IPS-20b (cell line): Measurements from ENCODE around the gene OPN3.

ENCODE experiments used
- H3K27ac ChIP-seq: one replicate; pipeline ENCODE4 v1.5.1; 2013; ENCODE audit warnings: low read length
- H3K27me3 ChIP-seq: 2 replicates; pipeline ENCODE4 v1.6.1; 2013; ENCODE audit warnings: mild to moderate bottlenecking, low read length, inconsistent platforms; ENCODE audit not compliant: insufficient read depth
- H3K36me3 ChIP-seq: 2 replicates; pipeline ENCODE4 v1.6.1; 2013; ENCODE audit warnings: low read depth, mild to moderate bottlenecking, inconsistent platforms, low read length, moderate library complexity; ENCODE audit not compliant: insufficient read depth
- H3K4me1 ChIP-seq: 2 replicates; pipeline ENCODE4 v1.6.1; 2013; ENCODE audit warnings: mild to moderate bottlenecking, control low read depth, inconsistent platforms, low read length, moderate library complexity; ENCODE audit not compliant: insufficient read depth
- H3K4me3 ChIP-seq: 2 replicates; pipeline ENCODE4 v1.5.1; 2013; ENCODE audit warnings: mild to moderate bottlenecking, low read length, inconsistent platforms
- H3K9ac ChIP-seq: 2 replicates; pipeline ENCODE4 v1.6.1; 2013; ENCODE audit warnings: low read depth, mild to moderate bottlenecking, inconsistent platforms, low read length, moderate library complexity
- H3K9me3 ChIP-seq: 2 replicates; pipeline ENCODE4 v1.6.1; 2013; ENCODE audit warnings: mild to moderate bottlenecking, low read depth, low read length, inconsistent platforms; ENCODE audit not compliant: insufficient read depth

Gene OPN3

GRCh38 chr1:241632987-241633386 lies 7.2 kb downstream of the OPN3 start:
- Histone ChIP-seq H3K9ac (no peak overlapping the region), H3K36me3 (peaks cover 68% of the 10 kb centered on the region), H3K9me3 (no peaks in the 10 kb centered on the region), H3K4me3 (no peak overlapping the region), H3K4me1 (peaks cover 21% of the 10 kb centered on the region), H3K27ac (no peak overlapping the region), H3K27me3 (no peaks in the 10 kb centered on the region)

GRCh38 chr1:241631674-241632073 lies 8.5 kb downstream of the OPN3 start:
- Histone ChIP-seq H3K9me3 (no peaks in the 10 kb centered on the region), H3K9ac (no peak overlapping the region), H3K4me1 (peaks cover 15% of the 10 kb centered on the region), H3K27me3 (no peaks in the 10 kb centered on the region), H3K4me3 (no peak overlapping the region), H3K27ac (no peak overlapping the region), H3K36me3 (peaks cover 56% of the 10 kb centered on the region)

GRCh38 chr1:241630899-241631298 lies 9.3 kb downstream of the OPN3 start:
- Histone ChIP-seq H3K36me3 (peaks cover 50% of the 10 kb centered on the region), H3K4me1 (peaks cover 15% of the 10 kb centered on the region), H3K9ac (no peak overlapping the region), H3K27me3 (no peaks in the 10 kb centered on the region), H3K9me3 (no peaks in the 10 kb centered on the region), H3K27ac (no peak overlapping the region), H3K4me3 (no peak overlapping the region)

- Histone ChIP-seq H3K9ac (no peak overlapping the region), H3K27me3 (no peaks in the 10 kb centered on the region), H3K4me3 (no peak overlapping the region), H3K27ac (no peak overlapping the region), H3K4me1 (peaks cover 15% of the 10 kb centered on the region), H3K9me3 (no peaks in the 10 kb centered on the region), H3K36me3 (peaks cover 46% of the 10 kb centered on the region)
These were observed 9.7 kb downstream of the OPN3 start for GRCh38 chr1:241630476-241630875.

GRCh38 chr1:241630005-241630404 lies 10.2 kb downstream of the OPN3 start:
- no peak overlapping the region for H3K4me3 ChIP-seq
- H3K9me3 ChIP-seq: no peaks in the 10 kb centered on the region
- no peak overlapping the region for H3K9ac ChIP-seq
- H3K4me1 ChIP-seq: peaks cover 15% of the 10 kb centered on the region
- H3K27me3 ChIP-seq: no peaks in the 10 kb centered on the region
- H3K27ac ChIP-seq: no peak overlapping the region
- H3K36me3 ChIP-seq: peaks cover 41% of the 10 kb centered on the region

- Histone ChIP-seq H3K27ac (no peak overlapping the region), H3K9me3 (no peaks in the 10 kb centered on the region), H3K27me3 (no peaks in the 10 kb centered on the region), H3K9ac (no peak overlapping the region; the same call in 1 of the 2 replicates), H3K36me3 (peaks cover 17% of the 10 kb centered on the region; the same call in 1 of the 2 replicates), H3K4me1 (peaks cover 11% of the 10 kb centered on the region), H3K4me3 (no peak overlapping the region)
These were observed 12.5 kb downstream of the OPN3 start for GRCh38 chr1:241627453-241628259.

- H3K27ac ChIP-seq: no peak overlapping the region
- H3K9ac ChIP-seq: no peak overlapping the region
- peaks cover 5% of the 10 kb centered on the region for H3K4me1 ChIP-seq
- H3K9me3 ChIP-seq: no peaks in the 10 kb centered on the region
- peaks cover 5% of the 10 kb centered on the region; the same call in 1 of the 2 replicates for H3K36me3 ChIP-seq
- H3K4me3 ChIP-seq: no peak overlapping the region
- H3K27me3 ChIP-seq: no peaks in the 10 kb centered on the region
These were observed 15.2 kb downstream of the OPN3 start for GRCh38 chr1:241624935-241625334.

- Histone ChIP-seq H3K27me3 (no peaks in the 10 kb centered on the region), H3K4me1 (no peaks in the 10 kb centered on the region; the same call in 1 of the 2 replicates), H3K9ac (no peak overlapping the region), H3K4me3 (no peak overlapping the region), H3K9me3 (no peaks in the 10 kb centered on the region), H3K27ac (no peak overlapping the region), H3K36me3 (no peaks in the 10 kb centered on the region; the same call in 1 of the 2 replicates)
These were observed 17.5 kb downstream of the OPN3 start for GRCh38 chr1:241622669-241623068.

GRCh38 chr1:241617426-241617825 lies 22.7 kb downstream of the OPN3 start:
- no peak overlapping the region for H3K4me3 ChIP-seq
- no peaks in the 10 kb centered on the region; the same call in 1 of the 2 replicates for H3K36me3 ChIP-seq
- H3K9ac ChIP-seq: no peak overlapping the region
- no peaks in the 10 kb centered on the region for H3K9me3 ChIP-seq
- H3K27me3 ChIP-seq: no peaks in the 10 kb centered on the region
- no peaks in the 10 kb centered on the region for H3K4me1 ChIP-seq
- H3K27ac ChIP-seq: no peak overlapping the region

GRCh38 chr1:241615043-241615974 lies 24.9 kb downstream of the OPN3 start:
- Histone ChIP-seq H3K4me3 (no peak overlapping the region), H3K27ac (no peak overlapping the region), H3K4me1 (no peaks in the 10 kb centered on the region), H3K36me3 (no peaks in the 10 kb centered on the region), H3K9ac (no peak overlapping the region), H3K9me3 (no peaks in the 10 kb centered on the region), H3K27me3 (no peaks in the 10 kb centered on the region)

GRCh38 chr1:241614572-241614971 lies 25.6 kb downstream of the OPN3 start:
- Histone ChIP-seq H3K27ac (no peak overlapping the region), H3K9me3 (no peaks in the 10 kb centered on the region), H3K27me3 (no peaks in the 10 kb centered on the region), H3K4me1 (no peaks in the 10 kb centered on the region), H3K4me3 (no peak overlapping the region), H3K9ac (no peak overlapping the region), H3K36me3 (no peaks in the 10 kb centered on the region)
